ENCODE data around the gene GALNT2. TPM values are rescaled to one million over a fixed set of nuclear protein-coding genes. Genes with fewer than 3 reads are reported as not detected.

Gene GALNT2
- total RNA-seq, 4 donors from 2014 or later, result 41.7 to 56.4 (median 50.7) TPM

- no peak for TF ChIP-seq CTCF (IDR thresholded peaks at IDR 0.05; ENCODE audit: low read depth)
These were observed 234.3 kb downstream of the GALNT2 start for GRCh38 chr1:230301322-230301721.

GRCh38 chr1:230301822-230302221 is 234.8 kb downstream of the GALNT2 start:
- no peak for TF ChIP-seq CTCF (IDR thresholded peaks at IDR 0.05; ENCODE audit: low read depth)

- TF ChIP-seq CTCF (IDR thresholded peaks at IDR 0.05; ENCODE audit: low read depth), result no peak
These were observed 236.0 kb downstream of the GALNT2 start for GRCh38 chr1:230303069-230303468.

- TF ChIP-seq CTCF (IDR thresholded peaks at IDR 0.05; ENCODE audit: low read depth), result no peak
These were observed 236.8 kb downstream of the GALNT2 start for GRCh38 chr1:230303822-230304221.

- TF ChIP-seq CTCF (IDR thresholded peaks at IDR 0.05; ENCODE audit: low read depth), result no peak
These were observed 239.1 kb downstream of the GALNT2 start for GRCh38 chr1:230306169-230306568.

GRCh38 chr1:230307213-230307612 is 240.2 kb downstream of the GALNT2 start:
- no peak for TF ChIP-seq CTCF (IDR thresholded peaks at IDR 0.05; ENCODE audit: low read depth)

- no peak for TF ChIP-seq CTCF (IDR thresholded peaks at IDR 0.05; ENCODE audit: low read depth)
These were observed 241.0 kb downstream of the GALNT2 start for GRCh38 chr1:230308039-230308438.

Data from subcutaneous adipose tissue (tissue), 4 donors.